MM.1S (cell line): ENCODE data around the gene VPS18.
"Not testable (repeated sequence)": the region's sequence is repeated elsewhere in the genome, so short reads cannot be mapped to it uniquely, and the experiment has no call there.

Experiments used
- DNase-seq: peaks from one replicate; pipeline ENCODE4 v3.0.0-alpha.2; 2015
- H2AFZ ChIP-seq: fragments of 300-600 bp; sonication (generic); 2 replicates; pipeline ENCODE4 v1.6.0; 2016; ENCODE audit warnings: antibody characterized with exemption, low read length
- H3F3A ChIP-seq: fragments of 300-600 bp; sonication (generic); 2 replicates; pipeline ENCODE4 v1.6.1; 2016; ENCODE audit warnings: mild to moderate bottlenecking, antibody characterized with exemption, low read length, moderate library complexity, mixed read lengths; ENCODE audit not compliant: insufficient read depth
- H3K27ac ChIP-seq: fragments of 300-600 bp; sonication (generic); 2 replicates; pipeline ENCODE4 v1.5.1; 2016; ENCODE audit warnings: mild to moderate bottlenecking, low read length
- H3K27me3 ChIP-seq: fragments of 300-600 bp; sonication (generic); replicated peaks from 2 replicates; pipeline ENCODE4 v1.6.0; 2016; ENCODE audit warnings: low read length; ENCODE audit not compliant: insufficient read depth
- H3K36me3 ChIP-seq: fragments of 300-600 bp; sonication (generic); replicated peaks from 2 replicates; pipeline ENCODE4 v1.6.1; 2016; ENCODE audit warnings: mild to moderate bottlenecking, low read length, mixed read lengths; ENCODE audit not compliant: insufficient read depth
- H3K4me1 ChIP-seq: fragments of 300-600 bp; sonication (generic); 2 replicates; pipeline ENCODE4 v1.6.1; 2016; ENCODE audit warnings: low read length, mixed read lengths
- H3K4me2 ChIP-seq: fragments of 300-600 bp; sonication (generic); 2 replicates; pipeline ENCODE4 v1.6.0; 2016; ENCODE audit warnings: low read depth, low read length
- H3K4me3 ChIP-seq: fragments of 300-600 bp; sonication (generic); 2 replicates; pipeline ENCODE4 v1.5.1; 2016; ENCODE audit warnings: low read length, mixed read lengths
- H3K79me2 ChIP-seq: fragments of 300-600 bp; sonication (generic); 2 replicates; pipeline ENCODE4 v1.6.1; 2016; ENCODE audit warnings: mixed run types, low read length, mixed read lengths
- H3K9ac ChIP-seq: fragments of 300-600 bp; sonication (generic); 2 replicates; pipeline ENCODE4 v1.6.1; 2016; ENCODE audit warnings: low read length, mixed read lengths
- H3K9me2 ChIP-seq: fragments of 300-600 bp; sonication (generic); replicated peaks from 2 replicates; pipeline ENCODE4 v1.6.1; 2016; ENCODE audit warnings: mild to moderate bottlenecking, low read length, mixed read lengths; ENCODE audit not compliant: insufficient read depth
- H3K9me3 ChIP-seq: fragments of 300-600 bp; sonication (generic); replicated peaks from 2 replicates; pipeline ENCODE4 v1.6.1; 2016; ENCODE audit warnings: mild to moderate bottlenecking, low read length, mixed read lengths; ENCODE audit not compliant: insufficient read depth
- H4K20me1 ChIP-seq: fragments of 300-600 bp; sonication (generic); 2 replicates; pipeline ENCODE4 v1.6.1; 2016; ENCODE audit warnings: mild to moderate bottlenecking, low read length, moderate library complexity, mixed read lengths; ENCODE audit not compliant: insufficient read depth
- CTCF ChIP-seq: fragments of 300-600 bp; sonication (generic); IDR thresholded peaks from 2 replicates; pipeline ENCODE4 v1.5.1; 2016; ENCODE audit warnings: antibody characterized with exemption, low read length, mixed read lengths
- EZH2 ChIP-seq: fragments of 300-600 bp; sonication (generic); optimal IDR thresholded peaks from 2 replicates; pipeline ENCODE3; 2017; ENCODE audit warnings: low read depth, mild to moderate bottlenecking, antibody characterized with exemption, low read length, mixed read lengths
- EZH2phosphoT487 ChIP-seq: fragments of 300-600 bp; sonication (generic); IDR thresholded peaks from 2 replicates; pipeline ENCODE4 v1.6.1; 2018; ENCODE audit warnings: antibody characterized with exemption, low read length

The VPS18 gene

GRCh38 chr15:40857601-40858341, 36.5 kb upstream of the VPS18 start:
- Histone ChIP-seq H3K36me3 (no peaks in the 10 kb centered on the region), H2AFZ (no peak overlapping the region), H3K4me1 (no peaks in the 10 kb centered on the region), H4K20me1 (no peaks in the 10 kb centered on the region), H3K4me2 (no peak overlapping the region), H3K9me2 (no peaks in the 10 kb centered on the region), H3K4me3 (no peak overlapping the region), H3K9me3 (no peaks in the 10 kb centered on the region), H3K9ac (no peak overlapping the region), H3K27me3 (no peaks in the 10 kb centered on the region), H3K27ac (no peak overlapping the region), H3K79me2 (no peaks in the 10 kb centered on the region), H3F3A (no peaks in the 10 kb centered on the region)
- no peak for TF ChIP-seq EZH2
- no peak for TF ChIP-seq EZH2phosphoT487
- peak; percentile 97 for TF ChIP-seq CTCF
- DNase-seq = peak; percentile 70

GRCh38 chr15:40858706-40859105, 35.5 kb upstream of the VPS18 start:
- Histone ChIP-seq H3K27ac (no peak overlapping the region), H2AFZ (no peak overlapping the region), H3K9me3 (no peaks in the 10 kb centered on the region), H3K36me3 (no peaks in the 10 kb centered on the region), H3K4me1 (no peaks in the 10 kb centered on the region), H3K9me2 (no peaks in the 10 kb centered on the region), H3K4me2 (no peak overlapping the region), H3K4me3 (no peak overlapping the region), H3F3A (no peaks in the 10 kb centered on the region), H3K79me2 (no peaks in the 10 kb centered on the region), H3K27me3 (no peaks in the 10 kb centered on the region), H4K20me1 (no peaks in the 10 kb centered on the region), H3K9ac (no peak overlapping the region)
- no peak for DNase-seq
- TF ChIP-seq EZH2 (no peak), CTCF (no peak), EZH2phosphoT487 (no peak)

GRCh38 chr15:40859206-40859851, 34.9 kb upstream of the VPS18 start:
- Histone ChIP-seq H3K27me3 (no peaks in the 10 kb centered on the region), H3K9ac (no peak overlapping the region), H4K20me1 (no peaks in the 10 kb centered on the region), H3K9me2 (no peaks in the 10 kb centered on the region), H3K4me1 (no peaks in the 10 kb centered on the region), H3K79me2 (no peaks in the 10 kb centered on the region), H3K9me3 (no peaks in the 10 kb centered on the region), H3K4me2 (no peak overlapping the region), H3K27ac (no peak overlapping the region), H3K4me3 (no peak overlapping the region), H3F3A (no peaks in the 10 kb centered on the region), H3K36me3 (no peaks in the 10 kb centered on the region), H2AFZ (no peak overlapping the region)
- no peak for TF ChIP-seq EZH2phosphoT487
- peak; percentile 92 for TF ChIP-seq CTCF
- TF ChIP-seq EZH2 = no peak
- peak; percentile 79 for DNase-seq

GRCh38 chr15:40861147-40861546, 33.1 kb upstream of the VPS18 start:
- DNase-seq, H3K27ac ChIP-seq, H4K20me1 ChIP-seq, H3K9me3 ChIP-seq, H3K4me2 ChIP-seq, H2AFZ ChIP-seq, H3K4me1 ChIP-seq, H3K9me2 ChIP-seq, H3K9ac ChIP-seq, H3K36me3 ChIP-seq, H3F3A ChIP-seq, H3K27me3 ChIP-seq, H3K4me3 ChIP-seq, H3K79me2 ChIP-seq: not testable (repeated sequence)
